ENCODE measurements around the gene PTMS. TPM values are rescaled to one million over a fixed set of nuclear protein-coding genes. Genes with fewer than 3 reads are reported as not detected.

PTMS gene
- polyA plus RNA-seq, 1 experiment: 234 TPM

DNA sequence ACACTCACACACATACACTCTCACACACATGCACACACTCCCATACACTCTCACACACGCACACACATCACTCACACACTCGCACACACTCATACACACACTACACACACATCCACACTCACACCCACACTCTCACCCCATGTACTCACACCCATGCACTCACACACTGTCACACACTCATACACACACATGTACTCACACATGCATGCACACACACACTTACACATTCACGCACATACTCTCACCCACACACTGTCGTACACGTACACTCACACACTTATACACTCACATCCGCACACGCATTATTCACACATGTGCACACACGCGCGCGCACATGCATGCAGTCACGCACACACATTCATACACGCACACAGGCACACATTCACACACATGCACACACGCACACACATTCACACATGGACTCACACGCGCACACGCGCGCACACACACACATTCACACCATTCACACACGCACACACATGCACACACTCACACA, 51.5 kb downstream of the PTMS start:
- no peak overlapping the region for H3K4me3 ChIP-seq (ENCODE audit: low read depth, low read length)
- no peaks in the 10 kb centered on the region for H3K36me3 ChIP-seq (ENCODE audit: control insufficient read depth, insufficient read depth, low read length)
- ChIA-PET POLR2A (no interaction called here), CTCF (interaction anchor here (0.9 kb wide), 1 partner anchor 7 kb away, joined by 4 read pairs; no protein-coding TSS in a partner anchor)
- peaks cover 9% of the 10 kb centered on the region for H3K27me3 ChIP-seq (ENCODE audit: control insufficient read depth, insufficient read depth, low read length)
- TF ChIP-seq, protein P1, sequence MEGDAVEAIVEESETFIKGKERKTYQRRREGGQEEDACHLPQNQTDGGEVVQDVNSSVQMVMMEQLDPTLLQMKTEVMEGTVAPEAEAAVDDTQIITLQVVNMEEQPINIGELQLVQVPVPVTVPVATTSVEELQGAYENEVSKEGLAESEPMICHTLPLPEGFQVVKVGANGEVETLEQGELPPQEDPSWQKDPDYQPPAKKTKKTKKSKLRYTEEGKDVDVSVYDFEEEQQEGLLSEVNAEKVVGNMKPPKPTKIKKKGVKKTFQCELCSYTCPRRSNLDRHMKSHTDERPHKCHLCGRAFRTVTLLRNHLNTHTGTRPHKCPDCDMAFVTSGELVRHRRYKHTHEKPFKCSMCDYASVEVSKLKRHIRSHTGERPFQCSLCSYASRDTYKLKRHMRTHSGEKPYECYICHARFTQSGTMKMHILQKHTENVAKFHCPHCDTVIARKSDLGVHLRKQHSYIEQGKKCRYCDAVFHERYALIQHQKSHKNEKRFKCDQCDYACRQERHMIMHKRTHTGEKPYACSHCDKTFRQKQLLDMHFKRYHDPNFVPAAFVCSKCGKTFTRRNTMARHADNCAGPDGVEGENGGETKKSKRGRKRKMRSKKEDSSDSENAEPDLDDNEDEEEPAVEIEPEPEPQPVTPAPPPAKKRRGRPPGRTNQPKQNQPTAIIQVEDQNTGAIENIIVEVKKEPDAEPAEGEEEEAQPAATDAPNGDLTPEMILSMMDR (IDR thresholded peaks at IDR 0.05; ENCODE audit: insufficient read depth, low read depth, low read length): no peak
- DNase-seq (ENCODE audit: low read depth): no peak

- Histone ChIP-seq H3K27me3 (ENCODE audit: control insufficient read depth, insufficient read depth, low read length) (peaks cover 9% of the 10 kb centered on the region), H3K4me3 (ENCODE audit: low read depth, low read length) (no peak overlapping the region), H3K36me3 (ENCODE audit: control insufficient read depth, insufficient read depth, low read length) (no peaks in the 10 kb centered on the region)
- DNase-seq (ENCODE audit: low read depth): no peak
- TF ChIP-seq, protein P1 (IDR thresholded peaks at IDR 0.05; ENCODE audit: insufficient read depth, low read depth, low read length): no peak
- ChIA-PET POLR2A (no interaction called here), CTCF (no interaction called here)
Measured at GRCh38 chr12:6818222-6818621, 52.1 kb downstream of the PTMS start.

DNA sequence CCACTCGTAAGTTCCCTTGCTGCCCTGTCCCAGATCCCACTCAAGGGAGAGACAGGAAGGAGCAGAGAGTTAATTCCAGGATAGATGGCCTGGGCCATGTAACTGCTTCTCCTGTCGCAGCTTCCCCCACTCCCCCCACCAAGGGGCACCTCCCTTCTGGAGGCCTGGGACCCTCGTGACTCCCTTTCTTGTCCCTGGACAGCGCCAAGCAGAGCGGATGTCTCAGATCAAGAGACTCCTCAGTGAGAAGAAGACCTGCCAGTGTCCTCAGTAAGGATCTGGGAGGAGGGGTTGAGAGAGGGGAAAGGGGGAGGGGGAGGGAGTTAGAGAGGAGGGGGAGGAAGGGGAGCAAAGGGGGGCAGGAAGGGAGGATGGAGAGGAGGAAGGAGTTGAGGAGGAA, 52.5 kb downstream of the PTMS start:
- Histone ChIP-seq H3K36me3 (ENCODE audit: control insufficient read depth, insufficient read depth, low read length) (no peaks in the 10 kb centered on the region), H3K27me3 (ENCODE audit: control insufficient read depth, insufficient read depth, low read length) (peaks cover 9% of the 10 kb centered on the region), H3K4me3 (ENCODE audit: low read depth, low read length) (no peak overlapping the region)
- DNase-seq (ENCODE audit: low read depth): no peak
- POLR2A ChIA-PET: no interaction called here
- CTCF ChIA-PET: no interaction called here
- TF ChIP-seq, protein P1 (IDR thresholded peaks at IDR 0.05; ENCODE audit: insufficient read depth, low read depth, low read length): no peak

DNA sequence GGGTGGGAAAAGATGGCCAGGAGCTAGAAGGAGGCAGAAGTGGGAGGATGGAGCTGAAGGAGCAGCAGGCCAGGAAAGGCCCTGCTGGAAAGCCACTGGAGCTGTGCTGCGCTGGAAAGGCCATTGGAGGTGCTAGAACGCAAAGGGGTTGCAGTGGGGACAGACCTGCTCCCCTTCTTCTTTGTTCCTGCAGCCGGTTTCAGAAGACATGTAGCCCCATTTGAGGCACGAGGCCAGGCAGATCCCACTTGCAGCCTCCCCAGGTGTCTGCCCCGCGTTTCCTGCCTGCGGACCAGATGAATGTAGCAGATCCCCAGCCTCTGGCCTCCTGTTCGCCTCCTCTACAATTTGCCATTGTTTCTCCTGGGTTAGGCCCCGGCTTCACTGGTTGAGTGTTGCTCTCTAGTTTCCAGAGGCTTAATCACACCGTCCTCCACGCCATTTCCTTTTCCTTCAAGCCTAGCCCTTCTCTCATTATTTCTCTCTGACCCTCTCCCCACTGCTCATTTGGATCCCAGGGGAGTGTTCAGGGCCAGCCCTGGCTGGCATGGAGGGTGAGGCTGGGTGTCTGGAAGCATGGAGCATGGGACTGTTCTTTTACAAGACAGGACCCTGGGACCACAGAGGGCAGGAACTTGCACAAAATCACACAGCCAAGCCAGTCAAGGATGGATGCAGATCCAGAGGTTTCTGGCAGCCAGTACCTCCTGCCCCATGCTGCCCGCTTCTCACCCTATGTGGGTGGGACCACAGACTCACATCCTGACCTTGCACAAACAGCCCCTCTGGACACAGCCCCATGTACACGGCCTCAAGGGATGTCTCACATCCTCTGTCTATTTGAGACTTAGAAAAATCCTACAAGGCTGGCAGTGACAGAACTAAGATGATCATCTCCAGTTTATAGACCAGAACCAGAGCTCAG, 53.2 kb downstream of the PTMS start:
- CTCF ChIA-PET: interaction anchor here (0.9 to 12.9 kb wide), 2 partner anchors 25 to 66 kb away, joined by 3 to 92 read pairs; partner anchors contain the start of gene MLF2
- POLR2A ChIA-PET: no interaction called here
- no peak for DNase-seq (ENCODE audit: low read depth)
- Histone ChIP-seq H3K4me3 (ENCODE audit: low read depth, low read length) (no peak overlapping the region), H3K36me3 (ENCODE audit: control insufficient read depth, insufficient read depth, low read length) (no peaks in the 10 kb centered on the region), H3K27me3 (ENCODE audit: control insufficient read depth, insufficient read depth, low read length) (peaks cover 7% of the 10 kb centered on the region)
- TF ChIP-seq, protein P1 (IDR thresholded peaks at IDR 0.05; ENCODE audit: insufficient read depth, low read depth, low read length): no peak

GRCh38 chr12:6820166-6820565, 54.0 kb downstream of the PTMS start:
- Histone ChIP-seq H3K36me3 (ENCODE audit: control insufficient read depth, insufficient read depth, low read length) (no peaks in the 10 kb centered on the region), H3K4me3 (ENCODE audit: low read depth, low read length) (no peak overlapping the region), H3K27me3 (ENCODE audit: control insufficient read depth, insufficient read depth, low read length) (peaks cover 5% of the 10 kb centered on the region; the same call in 1 of the 2 replicates)
- no peak for DNase-seq (ENCODE audit: low read depth)
- CTCF ChIA-PET: interaction anchor here (0.9 to 12.9 kb wide), 3 partner anchors 26 to 67 kb away, joined by 3 to 92 read pairs (median 9); partner anchors contain the start of gene MLF2
- POLR2A ChIA-PET: interaction anchor here (0.6 kb wide), 1 partner anchor 31 kb away, joined by 7 read pairs; the partner anchor contains the start of gene CDCA3
- TF ChIP-seq, protein P1 (IDR thresholded peaks at IDR 0.05; ENCODE audit: insufficient read depth, low read depth, low read length): no peak

All from BJ (cell line).